ENCODE data around the gene SLC1A2.

DNA sequence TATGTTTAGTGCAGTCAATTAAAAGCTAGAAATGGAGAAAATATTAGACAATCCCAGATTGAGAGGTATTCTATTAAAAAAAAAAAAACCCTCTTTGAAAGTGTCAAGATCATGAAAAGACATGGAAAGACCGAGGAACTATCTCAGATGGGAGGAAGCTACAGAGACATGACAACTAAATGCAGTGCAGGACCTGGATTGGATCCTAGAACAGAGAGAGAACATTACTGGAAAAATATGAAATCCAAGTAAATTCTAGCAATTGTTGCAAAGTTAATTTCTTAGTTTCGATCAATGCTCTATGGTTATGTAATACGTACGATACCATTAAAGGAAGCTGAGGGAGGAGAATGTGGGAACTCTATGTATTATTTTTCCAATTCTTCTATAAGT, 43.2 kb downstream of the SLC1A2 start:
- TF ChIP-seq EP300 (IDR thresholded peaks at IDR 0.05) (no peak), POLR2A (IDR thresholded peaks at IDR 0.05) (no peak)
- TF ChIP-seq, protein P1, sequence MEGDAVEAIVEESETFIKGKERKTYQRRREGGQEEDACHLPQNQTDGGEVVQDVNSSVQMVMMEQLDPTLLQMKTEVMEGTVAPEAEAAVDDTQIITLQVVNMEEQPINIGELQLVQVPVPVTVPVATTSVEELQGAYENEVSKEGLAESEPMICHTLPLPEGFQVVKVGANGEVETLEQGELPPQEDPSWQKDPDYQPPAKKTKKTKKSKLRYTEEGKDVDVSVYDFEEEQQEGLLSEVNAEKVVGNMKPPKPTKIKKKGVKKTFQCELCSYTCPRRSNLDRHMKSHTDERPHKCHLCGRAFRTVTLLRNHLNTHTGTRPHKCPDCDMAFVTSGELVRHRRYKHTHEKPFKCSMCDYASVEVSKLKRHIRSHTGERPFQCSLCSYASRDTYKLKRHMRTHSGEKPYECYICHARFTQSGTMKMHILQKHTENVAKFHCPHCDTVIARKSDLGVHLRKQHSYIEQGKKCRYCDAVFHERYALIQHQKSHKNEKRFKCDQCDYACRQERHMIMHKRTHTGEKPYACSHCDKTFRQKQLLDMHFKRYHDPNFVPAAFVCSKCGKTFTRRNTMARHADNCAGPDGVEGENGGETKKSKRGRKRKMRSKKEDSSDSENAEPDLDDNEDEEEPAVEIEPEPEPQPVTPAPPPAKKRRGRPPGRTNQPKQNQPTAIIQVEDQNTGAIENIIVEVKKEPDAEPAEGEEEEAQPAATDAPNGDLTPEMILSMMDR (IDR thresholded peaks at IDR 0.05), result no peak
